ENCODE results near the gene SUGCT.

The SUGCT gene

GRCh38 chr7:40845943-40846342 lies 711.1 kb downstream of the SUGCT start:
- no peak for DNase-seq

GRCh38 chr7:40847921-40848320 lies 713.1 kb downstream of the SUGCT start:
- DNase-seq, result no peak

- DNase-seq, result no peak
Observed at GRCh38 chr7:40848541-40849221, 713.9 kb downstream of the SUGCT start.

- no peak for DNase-seq
Observed at GRCh38 chr7:40850017-40850416, 715.2 kb downstream of the SUGCT start.

GRCh38 chr7:40851001-40851400 lies 716.2 kb downstream of the SUGCT start:
- DNase-seq, result no peak

GRCh38 chr7:40859076-40859475 lies 724.3 kb downstream of the SUGCT start:
- no peak for DNase-seq

GRCh38 chr7:40859965-40860543 lies 725.2 kb downstream of the SUGCT start:
- DNase-seq, result no peak

GRCh38 chr7:40865441-40866233 lies 730.8 kb downstream of the SUGCT start:
- DNase-seq, result no peak

- no peak for DNase-seq
Observed at GRCh38 chr7:40866601-40867000, 731.8 kb downstream of the SUGCT start.

GRCh38 chr7:40870108-40870507 lies 735.3 kb downstream of the SUGCT start:
- no peak for DNase-seq

GRCh38 chr7:40873248-40873647 lies 738.4 kb downstream of the SUGCT start:
- no peak for DNase-seq

GRCh38 chr7:40874756-40875155 lies 740.0 kb downstream of the SUGCT start:
- DNase-seq, result no peak

- no peak for DNase-seq
Observed at GRCh38 chr7:40876601-40877000, 741.8 kb downstream of the SUGCT start.

GRCh38 chr7:40879941-40880543 lies 745.2 kb downstream of the SUGCT start:
- DNase-seq, result no peak

- no peak for DNase-seq
Observed at GRCh38 chr7:40880581-40880980, 745.8 kb downstream of the SUGCT start.

GRCh38 chr7:40881405-40881926 lies 746.7 kb downstream of the SUGCT start:
- DNase-seq, result no peak

- no peak for DNase-seq
Observed at GRCh38 chr7:40882071-40882658, 747.4 kb downstream of the SUGCT start.

- no peak for DNase-seq
Observed at GRCh38 chr7:40883826-40884225, 749.0 kb downstream of the SUGCT start.

GRCh38 chr7:40884241-40884640 lies 749.4 kb downstream of the SUGCT start:
- DNase-seq, result no peak

GRCh38 chr7:40885503-40885902 lies 750.7 kb downstream of the SUGCT start:
- no peak for DNase-seq

GRCh38 chr7:40887099-40887498 lies 752.3 kb downstream of the SUGCT start:
- no peak for DNase-seq

GRCh38 chr7:40888499-40888898 lies 753.7 kb downstream of the SUGCT start:
- DNase-seq, result no peak

GRCh38 chr7:40889099-40889498 lies 754.3 kb downstream of the SUGCT start:
- DNase-seq, result no peak
